HCT116 (cell line): Measurements from ENCODE around the gene FNDC3B.

ENCODE experiments used
- CEBPB ChIP-seq: IDR thresholded peaks from 2 replicates; pipeline ENCODE4 v1.6.1; 2012; ENCODE audit warnings: low read depth
- CTCF ChIP-seq, 3 experiments: fragments of 200-600 bp in 1 of 3; sonication (generic) in 1 of 3; IDR thresholded peaks in 2 of 3; conservative IDR thresholded peaks in 1 of 3; 2 replicates each; pipeline ENCODE4 v1.5.1; 2012 to 2017; ENCODE audit warnings: low read depth in 2 of 3, low read length in 2 of 3, antibody characterized with exemption in 1 of 3, borderline replicate concordance in 1 of 3, control low read depth in 1 of 3, mild to moderate bottlenecking in 1 of 3, mixed read lengths in 1 of 3, mixed run types in 1 of 3, moderate library complexity in 1 of 3; ENCODE audit not compliant: insufficient read depth in 1 of 3
- POLR2A ChIP-seq: IDR thresholded peaks from 2 replicates; pipeline ENCODE4 v1.7.0; 2011; ENCODE audit warnings: borderline replicate concordance; ENCODE audit not compliant: insufficient read depth, insufficient read length; ENCODE audit errors: extremely low read depth
- REST ChIP-seq: IDR thresholded peaks from 2 replicates; pipeline ENCODE4 v1.6.1; 2012; ENCODE audit warnings: low read depth
- SRF ChIP-seq: IDR thresholded peaks from 2 replicates; pipeline ENCODE4 v1.6.1; 2012; ENCODE audit warnings: low read depth
- ZBTB33 ChIP-seq: IDR thresholded peaks from 2 replicates; pipeline ENCODE4 v1.6.1; 2011; ENCODE audit warnings: mild to moderate bottlenecking, low read length, moderate library complexity; ENCODE audit not compliant: insufficient replicate concordance; ENCODE audit errors: extremely low read depth
- ZNF274 ChIP-seq: fragments of 200-500 bp; sonication (Bioruptor generic); IDR thresholded peaks from 2 replicates; pipeline ENCODE4 v1.6.1; 2014; ENCODE audit warnings: mild to moderate bottlenecking, low read depth, low read length, inconsistent platforms
- TF ChIP-seq, protein P1 (sequence below): IDR thresholded peaks from 2 replicates; pipeline ENCODE4 v1.6.1; 2012

GRCh38 chr3:172343117-172343516 is 303.7 kb downstream of the FNDC3B start:
- no peak for TF ChIP-seq ZBTB33
- no peak for TF ChIP-seq POLR2A
- TF ChIP-seq CEBPB = no peak
- TF ChIP-seq REST = no peak
- no peak for TF ChIP-seq SRF
- TF ChIP-seq ZNF274 = no peak
- TF ChIP-seq CTCF (IDR thresholded peaks at IDR 0.05 in 2 of 3, conservative IDR thresholded peaks at IDR 0.05 in 1 of 3; ENCODE audit: borderline replicate concordance in 1 of 3, insufficient read depth in 1 of 3, low read depth in 2 of 3, low read length in 2 of 3) = no peak
- TF ChIP-seq, protein P1, sequence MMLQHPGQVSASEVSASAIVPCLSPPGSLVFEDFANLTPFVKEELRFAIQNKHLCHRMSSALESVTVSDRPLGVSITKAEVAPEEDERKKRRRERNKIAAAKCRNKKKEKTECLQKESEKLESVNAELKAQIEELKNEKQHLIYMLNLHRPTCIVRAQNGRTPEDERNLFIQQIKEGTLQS = no peak
